GM19043 (cell line): ENCODE results near the gene RPS6KA2.

ENCODE experiments used
- ATAC-seq: cut with Tn5 transposase; IDR thresholded peaks from one replicate; pipeline ENCODE4 v1.9.1; 2021; ENCODE audit warnings: low read depth; ENCODE audit not compliant: unreplicated experiment

The RPS6KA2 gene

DNA sequence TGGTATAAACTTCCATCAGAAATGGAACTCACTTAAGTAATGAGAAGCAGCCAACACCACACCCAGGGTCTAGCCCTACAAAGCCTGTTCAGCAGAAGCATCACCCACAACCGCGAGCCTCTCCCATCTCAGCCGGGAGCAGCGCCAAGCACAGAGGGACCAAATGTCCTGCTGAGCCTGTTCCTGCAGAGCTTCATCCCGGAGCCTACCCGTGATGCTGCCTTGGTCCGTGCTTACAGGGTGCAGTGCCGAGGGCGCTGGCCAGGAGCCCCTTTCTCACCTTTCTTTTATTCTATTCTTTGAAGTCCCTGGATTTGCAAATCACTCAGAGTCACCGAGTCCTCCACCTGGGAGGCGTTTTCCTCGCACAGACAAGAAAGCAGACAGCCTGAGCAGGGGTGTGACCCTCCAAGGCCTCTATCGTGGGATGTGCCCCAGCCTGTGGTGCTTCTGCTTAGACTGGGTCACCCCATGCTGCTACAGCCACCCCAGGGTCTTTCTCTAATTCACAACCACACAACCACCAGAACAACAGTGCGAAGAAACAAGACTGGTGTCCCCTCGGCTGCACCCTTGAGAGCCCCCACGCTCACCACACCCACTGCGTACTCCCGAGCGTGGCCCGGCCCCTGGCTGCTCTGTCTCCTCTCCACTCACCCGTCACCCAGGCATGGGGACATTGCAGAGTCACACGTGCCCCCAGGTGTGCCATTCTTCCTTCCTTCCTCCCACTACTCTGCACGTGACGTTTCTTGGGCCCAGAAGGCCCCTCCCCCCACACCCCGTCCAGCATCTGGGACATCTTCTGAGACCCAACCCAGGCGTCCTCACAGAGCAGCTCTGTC is 152.1 kb downstream of the RPS6KA2 start:
- ATAC-seq = no peak

DNA sequence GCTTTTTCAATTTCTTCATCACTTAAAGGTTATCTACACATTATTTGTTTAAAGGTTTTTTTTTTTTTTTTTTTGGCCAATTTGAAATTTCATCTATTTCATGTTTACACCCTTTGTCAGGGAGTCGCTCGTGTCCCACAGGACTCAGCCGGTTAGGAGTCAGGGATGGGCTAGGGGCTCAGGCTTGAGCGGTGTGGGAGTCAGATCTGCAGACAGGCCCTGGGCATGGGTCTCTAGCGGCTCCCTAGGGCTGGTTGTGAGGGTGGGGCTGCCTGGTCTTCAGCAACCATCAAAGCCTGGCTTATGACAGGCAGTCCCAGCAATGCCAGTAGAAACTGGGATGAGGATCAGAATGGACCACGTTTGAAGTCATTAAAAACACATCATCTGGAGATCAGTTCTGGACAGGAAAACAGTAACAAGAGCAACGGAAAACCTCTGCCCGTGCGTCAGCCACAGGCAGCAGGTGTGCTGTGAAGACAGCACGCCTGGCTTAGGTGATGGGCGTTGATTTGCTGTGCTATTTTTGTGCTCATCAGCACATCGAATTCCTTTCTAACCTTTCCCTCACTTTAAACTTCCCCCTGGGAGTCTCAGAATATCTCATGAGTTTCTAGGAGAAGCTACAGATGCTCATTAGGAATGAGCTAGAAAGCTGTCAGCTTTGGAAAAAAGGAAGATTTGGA is 153.0 kb downstream of the RPS6KA2 start:
- no peak for ATAC-seq

DNA sequence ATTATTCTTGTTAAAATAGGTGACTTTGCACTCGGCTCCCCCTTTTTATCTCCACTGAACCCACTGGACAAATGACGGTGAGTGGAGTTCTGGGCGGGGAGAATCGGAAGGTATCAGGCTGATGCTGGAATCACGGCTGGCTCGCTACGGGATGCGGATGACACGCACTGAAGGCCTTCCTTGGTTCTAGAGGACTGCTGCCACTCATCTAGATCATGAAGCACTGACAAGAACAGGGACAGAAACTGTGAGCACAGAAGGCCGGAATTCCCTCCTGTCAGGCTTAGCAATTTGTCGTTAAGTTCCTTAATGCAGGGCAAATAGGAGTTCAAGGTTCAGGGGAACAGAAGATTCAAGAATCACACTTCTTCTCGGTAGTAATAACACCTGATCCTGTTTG is 154.4 kb downstream of the RPS6KA2 start:
- no peak for ATAC-seq

GRCh38 chr6:166471797-166472260 is 155.2 kb downstream of the RPS6KA2 start:
- no peak for ATAC-seq

- no peak for ATAC-seq
Observed at GRCh38 chr6:166470863-166471410, 156.1 kb downstream of the RPS6KA2 start.

GRCh38 chr6:166470029-166470862 is 156.8 kb downstream of the RPS6KA2 start:
- ATAC-seq = no peak

- ATAC-seq = no peak
Observed at GRCh38 chr6:166469426-166469961, 157.6 kb downstream of the RPS6KA2 start.

- no peak for ATAC-seq
Observed at GRCh38 chr6:166467436-166468000, 159.5 kb downstream of the RPS6KA2 start.

GRCh38 chr6:166466178-166467122 is 160.6 kb downstream of the RPS6KA2 start:
- no peak for ATAC-seq

- no peak for ATAC-seq
Observed at GRCh38 chr6:166465671-166466087, 161.4 kb downstream of the RPS6KA2 start.

DNA sequence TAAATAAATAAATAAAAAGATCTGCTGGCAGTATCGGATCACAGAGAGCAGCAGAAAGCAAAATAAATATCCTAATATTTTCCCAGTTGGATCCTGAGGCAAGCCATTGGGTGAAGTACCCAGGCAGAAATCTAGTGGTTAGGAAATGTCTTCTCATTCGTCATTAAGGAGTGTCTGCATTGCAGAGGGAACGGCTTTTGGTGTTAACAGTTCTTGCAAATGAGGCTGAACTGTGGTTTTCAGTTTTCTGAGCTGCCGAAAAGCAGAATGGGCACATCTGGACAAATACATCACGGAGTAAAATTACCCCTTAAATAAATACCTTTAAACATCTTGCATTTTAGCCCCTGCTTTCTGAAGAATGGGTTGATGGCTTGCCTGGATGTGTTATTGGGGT is 162.1 kb downstream of the RPS6KA2 start:
- ATAC-seq = peak; percentile 39

GRCh38 chr6:166464068-166465002 is 162.7 kb downstream of the RPS6KA2 start:
- peak; percentile 64 for ATAC-seq

- no peak for ATAC-seq
Observed at GRCh38 chr6:166463359-166464067, 163.5 kb downstream of the RPS6KA2 start.

DNA sequence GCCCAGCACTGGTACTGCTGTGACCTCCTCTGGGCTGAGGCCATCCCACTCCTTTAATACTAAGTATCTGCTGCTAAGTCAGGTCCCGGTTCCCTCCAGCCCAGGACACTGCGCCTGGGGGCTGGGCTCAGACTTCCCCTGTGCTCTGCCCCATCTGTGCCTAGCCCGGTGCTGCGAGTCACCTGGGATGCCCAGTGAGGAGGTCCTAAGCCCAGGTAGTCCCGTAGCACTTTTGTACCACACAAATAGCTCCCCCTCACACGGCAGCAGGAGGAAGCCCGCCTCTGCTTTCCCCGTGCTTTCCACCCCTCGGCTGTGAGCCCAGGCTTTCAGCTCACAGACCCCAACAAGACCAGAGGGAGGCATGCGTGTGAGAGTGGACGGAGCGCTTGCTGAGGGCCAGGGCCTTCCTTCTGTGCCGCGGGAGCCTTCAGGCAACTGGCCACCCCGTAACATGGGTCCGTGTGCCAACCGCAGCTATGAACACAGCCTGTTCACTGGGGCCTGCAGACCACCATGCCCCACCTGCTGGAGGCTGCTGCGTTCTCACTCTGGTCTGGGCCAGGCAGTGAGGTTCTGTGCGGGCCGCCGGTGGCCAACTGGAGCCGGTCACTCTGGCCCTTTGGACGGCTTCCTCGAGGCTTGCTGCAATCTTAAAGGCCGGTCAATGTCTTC is 164.5 kb downstream of the RPS6KA2 start:
- no peak for ATAC-seq

DNA sequence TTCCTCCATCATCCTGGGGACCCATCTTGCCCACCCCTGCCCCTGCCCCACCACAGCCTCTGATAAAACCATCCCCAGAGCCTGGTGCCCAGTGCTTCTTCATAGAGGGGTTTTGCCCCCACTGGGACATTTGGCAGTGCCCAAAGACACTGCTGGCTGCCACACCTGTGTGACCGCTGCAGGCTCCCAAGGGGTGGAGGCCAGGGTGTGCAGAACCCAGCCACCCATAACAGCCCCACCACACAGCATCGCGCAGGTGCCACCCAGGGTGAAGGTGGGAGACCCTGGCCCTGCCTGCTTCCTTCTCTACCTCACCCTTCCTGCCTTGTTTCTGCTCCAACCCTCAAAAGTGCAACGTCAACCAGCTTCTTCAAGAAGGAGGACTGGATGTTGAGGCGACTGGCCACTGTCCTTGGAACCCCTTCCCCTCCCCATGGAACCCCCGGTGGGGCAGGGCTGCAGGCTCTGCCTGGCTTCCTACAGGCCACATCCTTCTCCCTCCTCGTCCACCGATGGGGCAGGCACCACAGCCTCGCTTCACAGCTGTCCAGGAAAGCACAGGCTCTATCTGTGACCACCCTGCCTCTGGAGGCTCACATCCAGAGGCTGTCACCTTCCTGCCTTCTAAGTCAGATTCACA is 165.1 kb downstream of the RPS6KA2 start:
- no peak for ATAC-seq
